Transverse colon (tissue), 4 donors: Measurements from ENCODE around the gene TAB3. TPM values are rescaled to one million over a fixed set of nuclear protein-coding genes. Genes with fewer than 3 reads are reported as not detected.
"Not testable (repeated sequence)": the region's sequence is repeated elsewhere in the genome, so short reads cannot be mapped to it uniquely, and the experiment has no call there.

Source experiments
- DNase-seq: peaks from one replicate; pipeline ENCODE4 v3.0.0-alpha.2; 2019
- H3K27ac ChIP-seq, 4 donors: fragments of 200-600 bp; sonication (generic); 2 replicates each; pipeline ENCODE4 v1.5.1; 2016 to 2018; ENCODE audit warnings: inconsistent platforms in 4 of 4
- H3K27me3 ChIP-seq: fragments of 200-600 bp; sonication (generic); 2 replicates; pipeline ENCODE4 v1.5.1; 2017; ENCODE audit warnings: inconsistent platforms
- H3K36me3 ChIP-seq, 4 donors: fragments of 200-600 bp; sonication (generic); 2 replicates each; pipeline ENCODE4 v1.5.1; 2017 to 2019; ENCODE audit warnings: inconsistent platforms in 4 of 4
- H3K4me1 ChIP-seq, 4 donors: fragments of 200-600 bp; sonication (generic); 2 replicates each; pipeline ENCODE4 v1.5.1; 2017 to 2020; ENCODE audit warnings: inconsistent platforms in 4 of 4
- H3K4me3 ChIP-seq, 4 donors: fragments of 200-600 bp; sonication (generic); 1 replicate in 1 of 4; 2 replicates in 3 of 4; pipeline versions ENCODE4 v1.5.1 to v1.6.1; 2017 to 2019; ENCODE audit warnings: inconsistent platforms in 4 of 4
- H3K9me3 ChIP-seq, 2 donors: fragments of 200-600 bp; sonication (generic); 2 replicates each; pipeline ENCODE4 v1.5.1; 2017 to 2019; ENCODE audit warnings: inconsistent platforms in 2 of 2
- CTCF ChIP-seq, 5 experiments: fragments of 200-600 bp in 3 of 5; fragments of 450-650 bp in 2 of 5; sonication (generic) in 3 of 5; IDR thresholded peaks; 1 replicate in 2 of 5; 2 replicates in 3 of 5; pipeline ENCODE4 v1.5.1; 2016 to 2017; ENCODE audit warnings: antibody characterized with exemption in 5 of 5, inconsistent platforms in 3 of 5, mild to moderate bottlenecking in 2 of 5, moderate library complexity in 1 of 5
- EP300 ChIP-seq: sonication (generic); formaldehyde crosslinking; IDR thresholded peaks from one replicate; pipeline ENCODE4 v1.6.1; 2017; ENCODE audit warnings: antibody characterized with exemption, low read depth
- POLR2A ChIP-seq: fragments of 450-650 bp; IDR thresholded peaks from one replicate; pipeline ENCODE4 v1.6.1; 2016; ENCODE audit warnings: antibody characterized with exemption, mild to moderate bottlenecking, moderate library complexity
- POLR2AphosphoS5 ChIP-seq, 3 donors: sonication (generic); formaldehyde crosslinking; IDR thresholded peaks; one replicate each; pipeline ENCODE4 v1.6.1; 2016; ENCODE audit warnings: antibody characterized with exemption in 3 of 3
- WGBS, 2 donors: methylation state at CpG; one replicate each; pipeline ENCODE4 v1.1.5; 2018; ENCODE audit warnings: low coverage in 1 of 2; 5-methylcytosine and 5-hydroxymethylcytosine counted together
- in situ Hi-C, 4 donors: fragments of 200-750 bp; cut with MboI; loops; one replicate each; pipeline versions ENCODE4 v1.15.0 to v1.15.1; 2017; ENCODE audit warnings: low sequenced_read_pairs in 3 of 4, low pct_ligation_motif_present in 1 of 4, low pct_unique_long_range_greater_than_20kb in 1 of 4
- intact Hi-C: fragments of 100-400 bp; cut with DNase I; formaldehyde crosslinking; loops from one replicate; pipeline ENCODE4 v1.15.1; 2023; ENCODE audit warnings: low total_unique reads
- total RNA-seq, 4 donors: library from RNA; depleted of rRNA; stranded (reverse); fragments of >200 nt; gene quantifications; one replicate each; pipeline ENCODE4 v1.1.0, GENCODE V29; 2016

TAB3 gene
- total RNA-seq, 4 donors from 2014 or later, result 10.3 to 34.0 (median 30.6) TPM

- in situ Hi-C loops, result no loop called here
- Histone ChIP-seq H3K27me3 (no peaks in the 10 kb centered on the region), H3K27ac (no peak overlapping the region), H3K9me3 (no peaks in the 10 kb centered on the region), H3K4me1 (no peaks in the 10 kb centered on the region), H3K36me3 (no peaks in the 10 kb centered on the region), H3K4me3 (no peak overlapping the region)
- intact Hi-C loops, result no loop called here
- TF ChIP-seq EP300 (no peak), POLR2A (no peak), POLR2AphosphoS5 (IDR thresholded peaks at IDR 0.05) (no peak), CTCF (IDR thresholded peaks at IDR 0.05) (no peak)
- DNase-seq, result no peak
- 95 to 100% methylated on average over 1 to 3 of the region's 3 CpGs for WGBS, 2 donors
These were observed 90.2 kb downstream of the TAB3 start for GRCh38 chrX:30798810-30799209.

DNA sequence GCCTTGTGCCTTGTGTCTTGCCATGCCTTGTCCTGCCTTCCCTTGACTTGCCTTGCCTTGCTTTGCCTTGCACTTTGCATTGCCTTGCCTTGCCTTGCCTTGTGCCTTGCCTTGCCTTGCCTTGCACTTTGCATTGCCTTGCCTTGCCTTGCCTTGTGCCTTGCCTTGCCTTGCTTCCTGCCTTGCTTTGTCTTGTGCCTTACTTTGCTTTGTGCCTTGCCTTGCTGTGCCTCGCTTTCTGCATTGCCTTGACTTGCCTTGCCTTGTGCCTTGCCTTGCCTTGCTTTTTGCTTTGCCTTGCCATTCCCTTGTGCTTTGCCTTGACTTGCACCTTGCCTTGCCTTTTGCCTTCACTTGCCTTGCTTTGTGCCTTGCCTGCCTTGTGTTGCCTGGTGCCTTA is 91.8 kb downstream of the TAB3 start:
- H3K36me3 ChIP-seq, H3K27ac ChIP-seq, H3K9me3 ChIP-seq, H3K4me1 ChIP-seq, H3K27me3 ChIP-seq, intact Hi-C loops, in situ Hi-C loops, H3K4me3 ChIP-seq, DNase-seq: not testable (repeated sequence)
- 64 to 100% methylated on average over 1 of the region's 1 CpG for WGBS, 2 donors

- intact Hi-C loops, result no loop called here
- Histone ChIP-seq H3K27me3 (no peaks in the 10 kb centered on the region), H3K4me3 (no peak overlapping the region), H3K4me1 (no peaks in the 10 kb centered on the region), H3K36me3 (no peaks in the 10 kb centered on the region), H3K9me3 (no peaks in the 10 kb centered on the region), H3K27ac (no peak overlapping the region)
- TF ChIP-seq POLR2AphosphoS5 (IDR thresholded peaks at IDR 0.05) (no peak), EP300 (no peak), CTCF (IDR thresholded peaks at IDR 0.05) (no peak), POLR2A (no peak)
- in situ Hi-C loops, result no loop called here
- WGBS, 2 donors, result 73 to 83% methylated on average over 4 to 6 of the region's 6 CpGs
- no peak for DNase-seq
These were observed 92.8 kb downstream of the TAB3 start for GRCh38 chrX:30795981-30796958.

DNA sequence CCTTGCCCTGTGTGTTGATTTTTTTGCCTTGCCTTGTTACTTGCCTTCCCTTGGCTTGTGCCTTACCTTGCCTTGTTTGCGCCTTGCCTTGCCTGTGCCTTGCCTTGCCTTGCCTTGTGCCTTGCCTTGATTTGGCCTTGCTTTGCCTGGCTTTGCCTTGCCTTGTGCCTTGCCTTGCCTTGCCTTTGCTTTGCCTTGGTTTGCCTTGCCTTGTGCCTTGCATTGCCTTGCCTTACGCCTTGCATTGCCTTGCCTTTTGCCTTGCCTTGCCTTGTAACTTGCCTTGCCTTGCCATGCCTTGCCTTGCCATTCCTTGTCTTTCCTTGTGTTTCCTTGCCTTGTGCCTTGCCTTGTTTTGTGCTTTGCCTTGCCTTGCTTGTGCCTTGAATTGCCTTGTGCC is 94.6 kb downstream of the TAB3 start:
- Histone ChIP-seq H3K4me3 (no peak overlapping the region), H3K27me3 (no peaks in the 10 kb centered on the region), H3K9me3 (no peaks in the 10 kb centered on the region), H3K36me3 (no peaks in the 10 kb centered on the region), H3K4me1 (no peaks in the 10 kb centered on the region), H3K27ac (no peak overlapping the region)
- intact Hi-C loops (no loop called here), in situ Hi-C loops (no loop called here)
- TF ChIP-seq EP300, result no peak
- no peak for TF ChIP-seq POLR2AphosphoS5 (IDR thresholded peaks at IDR 0.05)
- no peak for TF ChIP-seq POLR2A
- no peak for TF ChIP-seq CTCF (IDR thresholded peaks at IDR 0.05)
- WGBS, 2 donors, result 69% methylated on average over 2 of the region's 2 CpGs; no CpG with 5 or more reads in 1 of the 2 donors
- no peak for DNase-seq
